Smooth muscle cell of bladder (primary cell): ENCODE results near the gene RIC8B. TPM values are rescaled to one million over a fixed set of nuclear protein-coding genes. Genes with fewer than 3 reads are reported as not detected.

ENCODE experiments used
- total RNA-seq: library from RNA; depleted of rRNA; stranded (reverse); fragments of >200 nt; gene quantifications from 2 replicates; pipeline ENCODE4 v1.2.3, GENCODE V29; 2014

RIC8B gene
- total RNA-seq = 8.8 and 11.9 TPM in 2 replicates

DNA sequence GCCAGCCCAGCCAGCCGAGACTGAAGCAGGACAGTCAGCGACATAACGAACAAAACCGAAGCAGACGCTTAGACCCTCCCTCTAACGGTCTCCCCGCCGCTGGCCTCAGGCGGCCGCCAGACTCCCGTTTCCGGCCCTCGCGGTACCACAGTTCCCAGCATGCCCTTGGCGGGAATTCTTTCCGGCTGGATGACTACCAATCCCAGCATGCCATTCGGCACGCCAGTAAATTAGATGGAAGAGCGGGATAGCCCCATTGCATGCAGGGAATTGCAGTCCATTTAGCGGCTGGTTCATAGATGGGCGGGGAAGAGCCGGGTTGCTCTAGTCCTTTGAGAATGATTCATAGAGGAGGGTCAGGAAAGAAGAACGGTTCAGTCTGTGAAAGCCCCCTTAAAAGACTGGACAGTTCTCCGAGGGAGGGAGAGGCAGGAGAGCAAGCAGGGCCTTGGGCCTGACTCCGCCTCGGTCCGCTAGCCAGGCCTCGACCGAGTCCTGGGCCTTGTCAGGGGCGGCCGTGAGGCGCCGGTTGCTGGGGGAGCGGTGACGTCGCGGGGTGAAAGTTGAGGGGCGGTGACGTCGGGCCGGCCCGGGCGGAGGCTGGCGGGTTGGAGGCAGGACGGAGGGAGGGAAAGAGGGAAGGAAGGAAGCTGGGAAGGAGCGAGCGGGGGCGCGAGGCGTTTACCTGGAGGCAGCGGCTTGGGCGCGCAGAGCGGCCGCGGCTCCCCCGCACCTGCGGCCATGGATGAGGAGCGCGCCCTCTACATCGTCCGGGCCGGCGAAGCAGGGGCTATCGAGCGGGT lies at the start of gene RIC8B:
Gene RIC8B (plus strand): TSS at position 678 of the 803 bp plus-strand sequence. CDS start 64 bp downstream, at position 742.

Other genes starting within 250 kb of the RIC8B start
- not detected in 2 replicates for gene RFX4, start 191.7 kb upstream of the RIC8B start, total RNA-seq
- 105 and 132 TPM in 2 replicates for gene TMEM263, start 181.2 kb downstream of the RIC8B start, total RNA-seq
- gene MTERF2, start 212.5 kb downstream of the RIC8B start, total RNA-seq = 4.5 and 4.8 TPM in 2 replicates